SK-N-SH (cell line): Measurements from ENCODE around the gene PRTFDC1. TPM values are rescaled to one million over a fixed set of nuclear protein-coding genes. Genes with fewer than 3 reads are reported as not detected.

Source experiments
- CTCF ChIA-PET: fragments of 300-600, 350-600 bp; formaldehyde crosslinking; extraction: SDS; loops from one replicate; lab custom pipeline; 2021; lab: Yijun Ruan, JAX
- POLR2A ChIA-PET: fragments of 350-600 bp; sonication (Branson Sonifier 250); formaldehyde crosslinking; extraction: SDS; loops from one replicate; lab custom pipeline; 2020; ENCODE audit warnings: antibody characterized with exemption, inconsistent platforms; lab: Yijun Ruan, JAX
- DNase-seq: peaks from one replicate; pipeline ENCODE4 v3.0.0; 2012
- H2AFZ ChIP-seq: fragments of 200-600 bp; sonication (generic); 2 replicates; pipeline ENCODE4 v1.8.1; 2016; ENCODE audit warnings: antibody characterized with exemption, mild to moderate bottlenecking, low read depth
- H3F3A ChIP-seq: fragments of 200-600 bp; sonication (generic); replicated peaks from 2 replicates; pipeline ENCODE3; 2016; ENCODE audit warnings: antibody characterized with exemption, mild to moderate bottlenecking; ENCODE audit not compliant: insufficient read depth
- H3K27ac ChIP-seq, 2 experiments: fragments of 200-500 bp in 1 of 2; fragments of 200-600 bp in 1 of 2; sonication (Bioruptor generic) in 1 of 2; sonication (generic), shearing (Covaris generic) in 1 of 2; 2 replicates each; pipeline versions ENCODE4 v1.5.1 to v1.6.1; 2014 to 2016; ENCODE audit warnings: low read depth in 2 of 2, inconsistent platforms in 1 of 2, low read length in 1 of 2, mild to moderate bottlenecking in 1 of 2, mixed read lengths in 1 of 2
- H3K27me3 ChIP-seq: fragments of 200-600 bp; sonication (generic), shearing (Covaris generic); 2 replicates; pipeline ENCODE4 v1.6.1; 2016; ENCODE audit warnings: mixed run types; ENCODE audit not compliant: insufficient read depth
- H3K36me3 ChIP-seq, 2 experiments: fragments of 200-500 bp in 1 of 2; fragments of 200-600 bp in 1 of 2; sonication (Bioruptor generic) in 1 of 2; sonication (generic) in 1 of 2; replicated peaks in 1 of 2; 2 replicates each; pipeline versions ENCODE3 to v1.5.1; 2014 to 2016; ENCODE audit warnings: low read length in 1 of 2, mild to moderate bottlenecking in 1 of 2; ENCODE audit not compliant: insufficient read depth in 2 of 2, control insufficient read depth in 1 of 2
- H3K4me1 ChIP-seq, 2 experiments: fragments of 200-500 bp in 1 of 2; fragments of 200-600 bp in 1 of 2; sonication (Bioruptor generic) in 1 of 2; sonication (generic), shearing (Covaris generic) in 1 of 2; 2 replicates each; pipeline versions ENCODE4 v1.5.1 to v1.6.1; 2014 to 2016; ENCODE audit warnings: low read depth in 1 of 2, low read length in 1 of 2, mixed run types in 1 of 2; ENCODE audit not compliant: insufficient read depth in 2 of 2, control insufficient read depth in 1 of 2
- H3K4me2 ChIP-seq: fragments of 200-600 bp; sonication (generic), shearing (Covaris generic); 2 replicates; pipeline ENCODE4 v1.6.1; 2017; ENCODE audit warnings: mixed run types
- H3K4me3 ChIP-seq, 2 experiments: fragments of 200-500 bp in 1 of 2; fragments of 200-600 bp in 1 of 2; sonication (Bioruptor generic) in 1 of 2; sonication (generic), shearing (Covaris generic) in 1 of 2; 2 replicates each; pipeline versions ENCODE4 v1.5.1 to v1.8.1; 2014 to 2016; ENCODE audit warnings: low read depth in 2 of 2, inconsistent platforms in 1 of 2, low read length in 1 of 2, mild to moderate bottlenecking in 1 of 2, mixed read lengths in 1 of 2, moderate library complexity in 1 of 2
- H3K79me2 ChIP-seq: fragments of 200-600 bp; sonication (generic); 2 replicates; pipeline ENCODE4 v1.8.1; 2017; ENCODE audit warnings: mild to moderate bottlenecking; ENCODE audit not compliant: insufficient read depth
- H3K9ac ChIP-seq: fragments of 200-600 bp; sonication (generic); 2 replicates; pipeline ENCODE4 v1.6.1; 2017; ENCODE audit warnings: mixed run types
- H3K9me2 ChIP-seq: fragments of 200-600 bp; sonication (generic); 2 replicates; pipeline ENCODE4 v1.6.1; 2017; ENCODE audit warnings: mixed run types
- H3K9me3 ChIP-seq: fragments of 200-600 bp; sonication (generic); 2 replicates; pipeline ENCODE4 v1.6.1; 2017; ENCODE audit warnings: mixed run types, mild to moderate bottlenecking, moderate library complexity
- H4K20me1 ChIP-seq: fragments of 200-600 bp; sonication (generic); 2 replicates; pipeline ENCODE4 v1.6.1; 2017; ENCODE audit warnings: mild to moderate bottlenecking, mixed run types; ENCODE audit not compliant: insufficient read depth
- CHD2 ChIP-seq: fragments of 150-350 bp; IDR thresholded peaks from 2 replicates; pipeline ENCODE4 v1.6.1; 2018; ENCODE audit warnings: low read length; ENCODE audit not compliant: partially characterized antibody
- ELF1 ChIP-seq: IDR thresholded peaks from 2 replicates; pipeline ENCODE4 v1.4.0; 2012
- EZH2phosphoT487 ChIP-seq: fragments of 200-600 bp; sonication (generic); IDR thresholded peaks from 2 replicates; pipeline ENCODE4 v1.6.1; 2017; ENCODE audit warnings: low read depth, mixed run types, mild to moderate bottlenecking, antibody characterized with exemption, moderate library complexity, borderline replicate concordance
- FOXJ3 ChIP-seq: sonication (generic); formaldehyde crosslinking; IDR thresholded peaks from 2 replicates; pipeline ENCODE4 v1.5.1; 2020; ENCODE audit warnings: mild to moderate bottlenecking, missing genetic modification reagents
- GATA2 ChIP-seq: sonication (generic); formaldehyde crosslinking; IDR thresholded peaks from 2 replicates; pipeline ENCODE4 v1.5.0; 2020; ENCODE audit warnings: mild to moderate bottlenecking, missing genetic modification reagents
- MXI1 ChIP-seq: IDR thresholded peaks from 2 replicates; pipeline ENCODE4 v1.6.1; 2012; ENCODE audit warnings: mild to moderate bottlenecking, low read depth, low read length, improper control_type of control experiment
- NFIC ChIP-seq: IDR thresholded peaks from 2 replicates; pipeline ENCODE4 v1.4.0; 2012; ENCODE audit warnings: borderline replicate concordance
- NRF1 ChIP-seq: IDR thresholded peaks from 2 replicates; pipeline ENCODE4 v1.6.1; 2012; ENCODE audit warnings: low read depth, mild to moderate bottlenecking, low read length
- RAD21 ChIP-seq: IDR thresholded peaks from 2 replicates; pipeline ENCODE4 v1.6.1; 2012; ENCODE audit warnings: mild to moderate bottlenecking, low read length
- RCOR1 ChIP-seq: fragments of 150-350 bp; IDR thresholded peaks from 2 replicates; pipeline ENCODE4 v1.6.1; 2017; ENCODE audit warnings: antibody characterized with exemption, low read length
- SMC3 ChIP-seq: IDR thresholded peaks from 2 replicates; pipeline ENCODE4 v1.6.1; 2012; ENCODE audit warnings: low read depth, low read length, improper control_type of control experiment
- TCF12 ChIP-seq: IDR thresholded peaks from 2 replicates; pipeline ENCODE4 v1.4.0; 2012
- TEAD4 ChIP-seq: IDR thresholded peaks from 2 replicates; pipeline ENCODE4 v1.4.0; 2012; ENCODE audit warnings: mild to moderate bottlenecking, borderline replicate concordance; ENCODE audit not compliant: insufficient read depth
- WGBS: methylation state at CpG from one replicate; pipeline ENCODE4 v1.1.6; 2017; ENCODE audit warnings: low lambda C conversion rate; 5-methylcytosine and 5-hydroxymethylcytosine counted together
- polyA plus RNA-seq, 3 experiments: library from polyadenylated mRNA; depleted of rRNA; stranded (reverse); fragments of >200 nt; gene quantifications; 2 replicates each; pipeline ENCODE4 v1.2.3, GENCODE V29; 2012
- TF ChIP-seq, protein P1 (sequence below): IDR thresholded peaks from 2 replicates; pipeline ENCODE4 v1.4.0; 2012; ENCODE audit warnings: low read depth, borderline replicate concordance
- TF ChIP-seq, protein P2 (sequence below): IDR thresholded peaks from 2 replicates; pipeline ENCODE4; 2012
- TF ChIP-seq, protein P3 (sequence below): IDR thresholded peaks from 2 replicates; pipeline ENCODE4 v1.6.1; 2012; ENCODE audit warnings: mild to moderate bottlenecking, low read depth, low read length, moderate library complexity
- TF ChIP-seq, protein P4 (sequence below): IDR thresholded peaks from 2 replicates; pipeline ENCODE4 v1.4.0; 2012; ENCODE audit warnings: low read depth, borderline replicate concordance

PRTFDC1 gene
- polyA plus RNA-seq, 1 of the 3 experiments (the other 2 are of a cell fraction): 6.6 TPM

DNA sequence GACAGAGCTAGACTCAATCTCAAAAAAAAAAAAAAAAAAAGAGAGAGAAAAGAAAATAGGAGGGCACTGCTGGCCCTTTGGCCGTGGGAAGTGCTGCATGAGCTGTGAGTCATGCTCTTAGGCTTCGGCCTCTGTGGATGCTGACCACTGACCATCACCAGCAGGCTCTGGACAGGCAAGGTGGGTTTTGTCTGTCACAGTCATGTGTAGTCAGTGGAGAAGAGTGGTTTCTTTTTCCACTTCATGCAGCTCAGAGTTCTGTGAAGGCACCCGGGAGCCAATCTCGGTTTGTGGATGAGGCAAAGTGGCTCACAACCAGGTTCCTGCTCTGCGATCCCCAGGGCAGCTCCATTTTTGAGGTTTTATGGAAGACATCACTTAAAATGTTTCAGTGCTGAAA is 58.1 kb downstream of the PRTFDC1 start (continued):
- TF ChIP-seq NFIC (peak; percentile 60), GATA2 (CRISPR knock-in tag) (no peak), RCOR1 (no peak), NRF1 (no peak), EZH2phosphoT487 (no peak), FOXJ3 (CRISPR knock-in tag) (no peak), ELF1 (no peak), CHD2 (no peak), RAD21 (no peak), MXI1 (no peak), TCF12 (peak; percentile 93)
- TF ChIP-seq, protein P1, sequence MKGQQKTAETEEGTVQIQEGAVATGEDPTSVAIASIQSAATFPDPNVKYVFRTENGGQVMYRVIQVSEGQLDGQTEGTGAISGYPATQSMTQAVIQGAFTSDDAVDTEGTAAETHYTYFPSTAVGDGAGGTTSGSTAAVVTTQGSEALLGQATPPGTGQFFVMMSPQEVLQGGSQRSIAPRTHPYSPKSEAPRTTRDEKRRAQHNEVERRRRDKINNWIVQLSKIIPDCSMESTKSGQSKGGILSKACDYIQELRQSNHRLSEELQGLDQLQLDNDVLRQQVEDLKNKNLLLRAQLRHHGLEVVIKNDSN: no peak
- TF ChIP-seq, protein P2, sequence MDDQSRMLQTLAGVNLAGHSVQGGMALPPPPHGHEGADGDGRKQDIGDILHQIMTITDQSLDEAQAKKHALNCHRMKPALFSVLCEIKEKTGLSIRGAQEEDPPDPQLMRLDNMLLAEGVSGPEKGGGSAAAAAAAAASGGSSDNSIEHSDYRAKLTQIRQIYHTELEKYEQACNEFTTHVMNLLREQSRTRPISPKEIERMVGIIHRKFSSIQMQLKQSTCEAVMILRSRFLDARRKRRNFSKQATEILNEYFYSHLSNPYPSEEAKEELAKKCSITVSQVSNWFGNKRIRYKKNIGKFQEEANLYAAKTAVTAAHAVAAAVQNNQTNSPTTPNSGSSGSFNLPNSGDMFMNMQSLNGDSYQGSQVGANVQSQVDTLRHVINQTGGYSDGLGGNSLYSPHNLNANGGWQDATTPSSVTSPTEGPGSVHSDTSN: peak; percentile 88
- TF ChIP-seq, protein P3, sequence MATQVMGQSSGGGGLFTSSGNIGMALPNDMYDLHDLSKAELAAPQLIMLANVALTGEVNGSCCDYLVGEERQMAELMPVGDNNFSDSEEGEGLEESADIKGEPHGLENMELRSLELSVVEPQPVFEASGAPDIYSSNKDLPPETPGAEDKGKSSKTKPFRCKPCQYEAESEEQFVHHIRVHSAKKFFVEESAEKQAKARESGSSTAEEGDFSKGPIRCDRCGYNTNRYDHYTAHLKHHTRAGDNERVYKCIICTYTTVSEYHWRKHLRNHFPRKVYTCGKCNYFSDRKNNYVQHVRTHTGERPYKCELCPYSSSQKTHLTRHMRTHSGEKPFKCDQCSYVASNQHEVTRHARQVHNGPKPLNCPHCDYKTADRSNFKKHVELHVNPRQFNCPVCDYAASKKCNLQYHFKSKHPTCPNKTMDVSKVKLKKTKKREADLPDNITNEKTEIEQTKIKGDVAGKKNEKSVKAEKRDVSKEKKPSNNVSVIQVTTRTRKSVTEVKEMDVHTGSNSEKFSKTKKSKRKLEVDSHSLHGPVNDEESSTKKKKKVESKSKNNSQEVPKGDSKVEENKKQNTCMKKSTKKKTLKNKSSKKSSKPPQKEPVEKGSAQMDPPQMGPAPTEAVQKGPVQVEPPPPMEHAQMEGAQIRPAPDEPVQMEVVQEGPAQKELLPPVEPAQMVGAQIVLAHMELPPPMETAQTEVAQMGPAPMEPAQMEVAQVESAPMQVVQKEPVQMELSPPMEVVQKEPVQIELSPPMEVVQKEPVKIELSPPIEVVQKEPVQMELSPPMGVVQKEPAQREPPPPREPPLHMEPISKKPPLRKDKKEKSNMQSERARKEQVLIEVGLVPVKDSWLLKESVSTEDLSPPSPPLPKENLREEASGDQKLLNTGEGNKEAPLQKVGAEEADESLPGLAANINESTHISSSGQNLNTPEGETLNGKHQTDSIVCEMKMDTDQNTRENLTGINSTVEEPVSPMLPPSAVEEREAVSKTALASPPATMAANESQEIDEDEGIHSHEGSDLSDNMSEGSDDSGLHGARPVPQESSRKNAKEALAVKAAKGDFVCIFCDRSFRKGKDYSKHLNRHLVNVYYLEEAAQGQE: 0 out of 2 replicates have a peak, but pooled peaks have one; percentile 25
- TF ChIP-seq, protein P4, sequence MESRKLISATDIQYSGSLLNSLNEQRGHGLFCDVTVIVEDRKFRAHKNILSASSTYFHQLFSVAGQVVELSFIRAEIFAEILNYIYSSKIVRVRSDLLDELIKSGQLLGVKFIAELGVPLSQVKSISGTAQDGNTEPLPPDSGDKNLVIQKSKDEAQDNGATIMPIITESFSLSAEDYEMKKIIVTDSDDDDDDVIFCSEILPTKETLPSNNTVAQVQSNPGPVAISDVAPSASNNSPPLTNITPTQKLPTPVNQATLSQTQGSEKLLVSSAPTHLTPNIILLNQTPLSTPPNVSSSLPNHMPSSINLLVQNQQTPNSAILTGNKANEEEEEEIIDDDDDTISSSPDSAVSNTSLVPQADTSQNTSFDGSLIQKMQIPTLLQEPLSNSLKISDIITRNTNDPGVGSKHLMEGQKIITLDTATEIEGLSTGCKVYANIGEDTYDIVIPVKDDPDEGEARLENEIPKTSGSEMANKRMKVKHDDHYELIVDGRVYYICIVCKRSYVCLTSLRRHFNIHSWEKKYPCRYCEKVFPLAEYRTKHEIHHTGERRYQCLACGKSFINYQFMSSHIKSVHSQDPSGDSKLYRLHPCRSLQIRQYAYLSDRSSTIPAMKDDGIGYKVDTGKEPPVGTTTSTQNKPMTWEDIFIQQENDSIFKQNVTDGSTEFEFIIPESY: no peak

DNA sequence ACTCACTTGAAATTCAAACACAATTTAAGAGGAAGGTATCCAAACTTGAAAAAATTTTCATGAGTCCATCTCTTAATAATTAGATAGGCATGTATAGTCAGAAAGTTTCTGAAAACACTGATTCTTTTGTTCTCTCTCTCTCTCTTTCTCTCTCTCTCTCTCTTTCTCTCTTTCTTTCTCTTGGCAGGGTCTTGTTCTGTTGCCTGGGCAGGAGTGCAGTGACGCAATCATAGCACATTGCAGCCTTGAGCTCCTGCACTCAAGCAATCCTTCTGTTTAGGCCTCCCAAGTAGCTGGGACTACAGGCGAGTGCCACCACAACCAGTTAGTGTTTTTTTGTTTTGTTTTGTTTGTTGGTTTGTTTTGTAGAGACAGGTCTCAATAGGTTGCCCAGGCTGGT is 59.3 kb downstream of the PRTFDC1 start:
- Histone ChIP-seq H3K36me3 (no peaks in the 10 kb centered on the region), H3K4me3 (no peak overlapping the region), H3K27ac (peak overlapping the region in 1 of 2 experiments; percentile 71; a peak in 1 of 4 replicates), H4K20me1 (no peaks in the 10 kb centered on the region), H3K4me2 (no peak overlapping the region), H2AFZ (no peak overlapping the region), H3K79me2 (no peaks in the 10 kb centered on the region), H3K9me3 (no peaks in the 10 kb centered on the region), H3K9ac (no peak overlapping the region), H3F3A (peaks cover 6% of the 10 kb centered on the region), H3K4me1 (peaks cover 0 to 23% of the 10 kb centered on the region in 2 experiments; a peak in 2 of 4 replicates), H3K9me2 (no peaks in the 10 kb centered on the region), H3K27me3 (no peaks in the 10 kb centered on the region)
- ChIA-PET CTCF (no interaction called here), POLR2A (no interaction called here)
- 92% methylated on average over 2 of the region's 2 CpGs for WGBS
- DNase-seq: no peak
- no peak for TF ChIP-seq MXI1
- TF ChIP-seq NRF1: no peak
- TF ChIP-seq TEAD4: no peak
- no peak for TF ChIP-seq TCF12
- TF ChIP-seq SMC3: no peak
- TF ChIP-seq, protein P3: no peak
- TF ChIP-seq EZH2phosphoT487: no peak
- no peak for TF ChIP-seq GATA2 (CRISPR knock-in tag)
- no peak for TF ChIP-seq RCOR1
